Lower leg skin (tissue), 4 donors: ENCODE data around the gene ZC3H4. TPM values are rescaled to one million over a fixed set of nuclear protein-coding genes. Genes with fewer than 3 reads are reported as not detected.
"Not testable (repeated sequence)": the region's sequence is repeated elsewhere in the genome, so short reads cannot be mapped to it uniquely, and the experiment has no call there.

Source experiments
- DNase-seq, 2 donors: peaks; one replicate each; pipeline ENCODE4 v3.0.0-alpha.2; 2019; ENCODE audit warnings: low spot score in 2 of 2
- H3K4me3 ChIP-seq: fragments of 200-600 bp; sonication (generic); 2 replicates; pipeline ENCODE4 v1.5.1; 2017; ENCODE audit warnings: mild to moderate bottlenecking, low read depth; ENCODE audit not compliant: poor library complexity, severe bottlenecking
- CTCF ChIP-seq, 3 donors: fragments of 450-650 bp; IDR thresholded peaks; one replicate each; pipeline ENCODE4 v1.5.1; 2016; ENCODE audit warnings: antibody characterized with exemption in 3 of 3, mild to moderate bottlenecking in 3 of 3, moderate library complexity in 2 of 3
- POLR2A ChIP-seq, 2 donors: fragments of 450-650 bp; IDR thresholded peaks; one replicate each; pipeline ENCODE4 v1.6.1; 2016 to 2017; ENCODE audit warnings: antibody characterized with exemption in 2 of 2, mild to moderate bottlenecking in 1 of 2, moderate library complexity in 1 of 2
- WGBS, 2 donors: methylation state at CpG; one replicate each; pipeline ENCODE4 v1.1.5; 2018; 5-methylcytosine and 5-hydroxymethylcytosine counted together
- intact Hi-C: fragments of 100-400 bp; cut with DNase I; formaldehyde crosslinking; loops from one replicate; pipeline ENCODE4 v1.15.0; 2023; ENCODE audit warnings: low total_unique reads
- total RNA-seq, 4 donors: library from RNA; depleted of rRNA; stranded (reverse); fragments of >200 nt; gene quantifications; one replicate each; pipeline ENCODE4 v1.1.0, GENCODE V29; 2016

Gene ZC3H4
- total RNA-seq, 4 donors from 2014 or later, result 21.8 to 29.5 (median 27.6) TPM

GRCh38 chr19:47102346-47103060, 11.1 kb downstream of the ZC3H4 start:
- TF ChIP-seq CTCF (IDR thresholded peaks at IDR 0.05), result no peak
- intact Hi-C loops, result no loop called here
- no peak overlapping the region for H3K4me3 ChIP-seq
- DNase-seq, result no peak
- WGBS, 2 donors, result 54 to 72% methylated on average over 9 of the region's 9 CpGs

GRCh38 chr19:47101116-47101515, 12.5 kb downstream of the ZC3H4 start:
- intact Hi-C loops, DNase-seq, H3K4me3 ChIP-seq: not testable (repeated sequence)
- 95% methylated on average over 4 of the region's 4 CpGs for WGBS, 2 donors

- no peak for DNase-seq
- intact Hi-C loops, result no loop called here
- H3K4me3 ChIP-seq, result no peak overlapping the region
- WGBS, 2 donors, result 95 to 97% methylated on average over 5 of the region's 5 CpGs
- TF ChIP-seq CTCF (IDR thresholded peaks at IDR 0.05), result no peak
- TF ChIP-seq POLR2A (IDR thresholded peaks at IDR 0.05), result no peak
These were observed 13.3 kb downstream of the ZC3H4 start for GRCh38 chr19:47100290-47100689.

GRCh38 chr19:47099576-47100050, 14.0 kb downstream of the ZC3H4 start:
- no peak overlapping the region for H3K4me3 ChIP-seq
- intact Hi-C loops, result no loop called here
- DNase-seq, result no peak
- TF ChIP-seq POLR2A (IDR thresholded peaks at IDR 0.05) (no peak), CTCF (IDR thresholded peaks at IDR 0.05) (no peak)
- 90 to 94% methylated on average over 6 of the region's 6 CpGs for WGBS, 2 donors

GRCh38 chr19:47098608-47099007, 15.0 kb downstream of the ZC3H4 start:
- intact Hi-C loops, result no loop called here
- WGBS, 2 donors, result 88 to 95% methylated on average over 6 of the region's 6 CpGs
- TF ChIP-seq POLR2A (IDR thresholded peaks at IDR 0.05), result no peak
- TF ChIP-seq CTCF (IDR thresholded peaks at IDR 0.05), result no peak

GRCh38 chr19:47097396-47098201, 16.0 kb downstream of the ZC3H4 start:
- WGBS, 2 donors, result 58 to 59% methylated on average over 31 of the region's 31 CpGs
- DNase-seq, result peak in 1 of 2 donors; percentile 88
- TF ChIP-seq CTCF (IDR thresholded peaks at IDR 0.05), result no peak
- no peak for TF ChIP-seq POLR2A (IDR thresholded peaks at IDR 0.05)
- intact Hi-C loops, result no loop called here
- no peak overlapping the region for H3K4me3 ChIP-seq

More at GRCh38 chr19:47098608-47099007, 15.0 kb downstream of the ZC3H4 start:
- no peak for DNase-seq
- no peak overlapping the region for H3K4me3 ChIP-seq
